NCI-H82 (cell line): ENCODE measurements around the gene ERF.
A peak's percentile ranks its signal among the peaks of the same experiment; 100 is the strongest.

ENCODE experiments used
- DNase-seq: peaks from one replicate; lab custom pipeline; 2025; lab: John Stamatoyannopoulos, UW

The ERF gene

GRCh38 chr19:42253245-42254088 is 1.5 kb downstream of the ERF start:
- peak; percentile 91 for DNase-seq

- no peak for DNase-seq
Observed at GRCh38 chr19:42252365-42253244, 2.3 kb downstream of the ERF start.

- DNase-seq: no peak
Observed at GRCh38 chr19:42251572-42252358, 3.2 kb downstream of the ERF start.

GRCh38 chr19:42250666-42251531 is 4.0 kb downstream of the ERF start:
- DNase-seq: no peak

- no peak for DNase-seq
Observed at GRCh38 chr19:42250183-42250665, 4.7 kb downstream of the ERF start.

GRCh38 chr19:42249769-42250168 is 5.2 kb downstream of the ERF start:
- DNase-seq: no peak

GRCh38 chr19:42249149-42249750 is 5.7 kb downstream of the ERF start:
- no peak for DNase-seq

- DNase-seq: no peak
Observed at GRCh38 chr19:42248270-42249148, 6.4 kb downstream of the ERF start.

GRCh38 chr19:42247640-42248199 is 7.2 kb downstream of the ERF start:
- DNase-seq: no peak

GRCh38 chr19:42246922-42247639 is 7.8 kb downstream of the ERF start:
- DNase-seq: no peak

GRCh38 chr19:42246143-42246921 is 8.6 kb downstream of the ERF start:
- peak; percentile 72 for DNase-seq

GRCh38 chr19:42245231-42245630 is 9.7 kb downstream of the ERF start:
- DNase-seq: no peak

GRCh38 chr19:42244347-42245220 is 10.3 kb downstream of the ERF start:
- DNase-seq: peak; percentile 97

GRCh38 chr19:42242512-42243409 is 12.2 kb downstream of the ERF start, which contains the start of gene GSK3A:
GSK3A (minus strand) TSS chr19:42242602; CDS start chr19:42242465, 137 bp downstream.
- DNase-seq: peak; percentile 100

- DNase-seq: peak; percentile 47
Observed at GRCh38 chr19:42242069-42242511, 12.8 kb downstream of the ERF start.
